SK-N-SH treated with all-trans-retinoic acid at 6 μM for 48 hours (cell line): ENCODE results near the gene RET.

Experiments used
- SNAI2 ChIP-seq: fragments of 250-450 bp; sonication (Bioruptor Pico); IDR thresholded peaks from 2 replicates; pipeline ENCODE4 v1.5.0; 2020; ENCODE audit warnings: mild to moderate bottlenecking, moderate library complexity
- TCF4 ChIP-seq: fragments of 250-450 bp; sonication (Bioruptor Pico); IDR thresholded peaks from 2 replicates; pipeline ENCODE4 v1.8.0; 2021; ENCODE audit warnings: mild to moderate bottlenecking, moderate library complexity, borderline replicate concordance
- ZC3H10 ChIP-seq: fragments of 250-450 bp; sonication (Bioruptor Pico); IDR thresholded peaks from 2 replicates; pipeline ENCODE4 v1.5.1; 2021; ENCODE audit warnings: mild to moderate bottlenecking, moderate library complexity
- ZFP30 ChIP-seq: fragments of 450-650 bp; formaldehyde crosslinking; IDR thresholded peaks from 2 replicates; pipeline ENCODE4 v1.5.0; 2022; ENCODE audit warnings: mild to moderate bottlenecking, moderate library complexity
- TF ChIP-seq, protein P1 (sequence below): fragments of 250-450 bp; sonication (Bioruptor Pico); IDR thresholded peaks from 2 replicates; pipeline ENCODE4 v1.8.0; 2020; ENCODE audit warnings: mild to moderate bottlenecking, moderate library complexity, borderline replicate concordance
- TF ChIP-seq, protein P2 (sequence below): fragments of 250-450 bp; sonication (Bioruptor Pico); IDR thresholded peaks from 2 replicates; pipeline ENCODE4 v1.5.1; 2021; ENCODE audit warnings: mild to moderate bottlenecking, moderate library complexity
- TF ChIP-seq, protein P3 (sequence below): fragments of 250-450 bp; sonication (Bioruptor Pico); IDR thresholded peaks from 2 replicates; pipeline ENCODE4 v1.8.0; 2021; ENCODE audit warnings: low read depth, mild to moderate bottlenecking, moderate library complexity, borderline replicate concordance

DNA sequence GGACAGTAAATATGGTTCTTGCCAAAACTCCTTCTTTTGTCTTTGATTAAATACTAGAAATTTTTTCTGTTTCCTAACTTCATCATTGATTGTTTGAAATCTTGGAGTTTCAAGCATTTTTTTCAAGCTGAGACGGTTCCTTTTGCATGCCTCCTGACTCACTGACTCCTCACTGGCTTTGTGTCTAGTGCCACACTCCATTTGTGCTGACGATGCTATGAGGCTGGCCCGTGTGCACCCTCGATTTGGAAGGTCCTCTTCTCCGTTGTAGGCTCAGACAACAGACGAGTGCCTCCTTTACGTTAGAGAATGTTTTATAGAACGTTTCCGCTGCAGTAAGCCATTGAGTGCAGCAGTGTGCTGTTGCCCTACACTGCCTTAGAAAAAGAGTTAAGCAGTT lies 50.6 kb downstream of the RET start:
- TF ChIP-seq SNAI2 (CRISPR knock-in tag) (no peak), TCF4 (CRISPR knock-in tag) (no peak), ZFP30 (no peak), ZC3H10 (CRISPR knock-in tag) (no peak)
- TF ChIP-seq, protein P1, sequence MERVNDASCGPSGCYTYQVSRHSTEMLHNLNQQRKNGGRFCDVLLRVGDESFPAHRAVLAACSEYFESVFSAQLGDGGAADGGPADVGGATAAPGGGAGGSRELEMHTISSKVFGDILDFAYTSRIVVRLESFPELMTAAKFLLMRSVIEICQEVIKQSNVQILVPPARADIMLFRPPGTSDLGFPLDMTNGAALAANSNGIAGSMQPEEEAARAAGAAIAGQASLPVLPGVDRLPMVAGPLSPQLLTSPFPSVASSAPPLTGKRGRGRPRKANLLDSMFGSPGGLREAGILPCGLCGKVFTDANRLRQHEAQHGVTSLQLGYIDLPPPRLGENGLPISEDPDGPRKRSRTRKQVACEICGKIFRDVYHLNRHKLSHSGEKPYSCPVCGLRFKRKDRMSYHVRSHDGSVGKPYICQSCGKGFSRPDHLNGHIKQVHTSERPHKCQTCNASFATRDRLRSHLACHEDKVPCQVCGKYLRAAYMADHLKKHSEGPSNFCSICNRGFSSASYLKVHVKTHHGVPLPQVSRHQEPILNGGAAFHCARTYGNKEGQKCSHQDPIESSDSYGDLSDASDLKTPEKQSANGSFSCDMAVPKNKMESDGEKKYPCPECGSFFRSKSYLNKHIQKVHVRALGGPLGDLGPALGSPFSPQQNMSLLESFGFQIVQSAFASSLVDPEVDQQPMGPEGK (CRISPR knock-in tag): no peak
- TF ChIP-seq, protein P2, sequence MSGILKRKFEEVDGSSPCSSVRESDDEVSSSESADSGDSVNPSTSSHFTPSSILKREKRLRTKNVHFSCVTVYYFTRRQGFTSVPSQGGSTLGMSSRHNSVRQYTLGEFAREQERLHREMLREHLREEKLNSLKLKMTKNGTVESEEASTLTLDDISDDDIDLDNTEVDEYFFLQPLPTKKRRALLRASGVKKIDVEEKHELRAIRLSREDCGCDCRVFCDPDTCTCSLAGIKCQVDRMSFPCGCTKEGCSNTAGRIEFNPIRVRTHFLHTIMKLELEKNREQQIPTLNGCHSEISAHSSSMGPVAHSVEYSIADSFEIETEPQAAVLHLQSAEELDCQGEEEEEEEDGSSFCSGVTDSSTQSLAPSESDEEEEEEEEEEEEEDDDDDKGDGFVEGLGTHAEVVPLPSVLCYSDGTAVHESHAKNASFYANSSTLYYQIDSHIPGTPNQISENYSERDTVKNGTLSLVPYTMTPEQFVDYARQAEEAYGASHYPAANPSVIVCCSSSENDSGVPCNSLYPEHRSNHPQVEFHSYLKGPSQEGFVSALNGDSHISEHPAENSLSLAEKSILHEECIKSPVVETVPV (CRISPR knock-in tag): no peak
- TF ChIP-seq, protein P3, sequence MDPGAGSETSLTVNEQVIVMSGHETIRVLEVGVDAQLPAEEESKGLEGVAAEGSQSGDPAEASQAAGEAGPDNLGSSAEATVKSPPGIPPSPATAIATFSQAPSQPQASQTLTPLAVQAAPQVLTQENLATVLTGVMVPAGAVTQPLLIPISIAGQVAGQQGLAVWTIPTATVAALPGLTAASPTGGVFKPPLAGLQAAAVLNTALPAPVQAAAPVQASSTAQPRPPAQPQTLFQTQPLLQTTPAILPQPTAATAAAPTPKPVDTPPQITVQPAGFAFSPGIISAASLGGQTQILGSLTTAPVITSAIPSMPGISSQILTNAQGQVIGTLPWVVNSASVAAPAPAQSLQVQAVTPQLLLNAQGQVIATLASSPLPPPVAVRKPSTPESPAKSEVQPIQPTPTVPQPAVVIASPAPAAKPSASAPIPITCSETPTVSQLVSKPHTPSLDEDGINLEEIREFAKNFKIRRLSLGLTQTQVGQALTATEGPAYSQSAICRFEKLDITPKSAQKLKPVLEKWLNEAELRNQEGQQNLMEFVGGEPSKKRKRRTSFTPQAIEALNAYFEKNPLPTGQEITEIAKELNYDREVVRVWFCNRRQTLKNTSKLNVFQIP (CRISPR knock-in tag): no peak
